DND-41 (cell line): Measurements from ENCODE around the gene PAEP.

Experiments
- ATAC-seq: fragments of 200-7000 bp; cut with Tn5 transposase; 3 replicates; pipeline ENCODE4 v1.9.1; 2021; ENCODE audit warnings: low read depth; ENCODE audit not compliant: insufficient read depth
- DNase-seq: peaks from one replicate; pipeline ENCODE4 v3.0.0-alpha.2; 2020
- H2AFZ ChIP-seq: 2 replicates; pipeline ENCODE4 v1.6.0; 2012; ENCODE audit warnings: low read depth, low read length
- H3K27ac ChIP-seq: 2 replicates; pipeline ENCODE4 v1.5.1; 2012; ENCODE audit warnings: low read length, inconsistent platforms
- H3K27me3 ChIP-seq: fragments of 200-600 bp; sonication (generic); 2 replicates; pipeline ENCODE4 v1.6.0; 2012; ENCODE audit warnings: low read length, mild to moderate bottlenecking, inconsistent platforms; ENCODE audit not compliant: insufficient read depth, poor library complexity
- H3K36me3 ChIP-seq: 2 replicates; pipeline ENCODE4 v1.5.1; 2012; ENCODE audit warnings: low read length, inconsistent platforms; ENCODE audit not compliant: insufficient read depth
- H3K4me1 ChIP-seq: 2 replicates; pipeline ENCODE4 v1.5.1; 2012; ENCODE audit warnings: mild to moderate bottlenecking, low read length; ENCODE audit not compliant: insufficient read depth
- H3K4me2 ChIP-seq: 2 replicates; pipeline ENCODE4 v1.6.0; 2012; ENCODE audit warnings: mild to moderate bottlenecking, moderate library complexity, low read length, inconsistent platforms; ENCODE audit not compliant: insufficient read depth
- H3K4me3 ChIP-seq, 2 experiments: fragments of 200-600 bp in 1 of 2; shearing (Covaris generic) in 1 of 2; 2 replicates each; pipeline ENCODE4 v1.5.1; 2012 to 2016; ENCODE audit warnings: inconsistent platforms in 2 of 2, low read length in 2 of 2, mild to moderate bottlenecking in 2 of 2, low read depth in 1 of 2, moderate library complexity in 1 of 2
- H3K79me2 ChIP-seq: 2 replicates; pipeline ENCODE4 v1.6.0; 2012; ENCODE audit warnings: low read length, inconsistent platforms; ENCODE audit not compliant: insufficient read depth
- H3K9ac ChIP-seq: 2 replicates; pipeline ENCODE4 v1.6.0; 2012; ENCODE audit warnings: low read depth, mild to moderate bottlenecking, inconsistent platforms, low read length, moderate library complexity
- H3K9me3 ChIP-seq: 2 replicates; pipeline ENCODE4 v1.5.1; 2012; ENCODE audit warnings: low read length, moderate library complexity, mild to moderate bottlenecking, inconsistent platforms; ENCODE audit not compliant: insufficient read depth, severe bottlenecking
- H4K20me1 ChIP-seq: 2 replicates; pipeline ENCODE4 v1.6.0; 2012; ENCODE audit warnings: low read length; ENCODE audit not compliant: insufficient read depth
- CTCF ChIP-seq: IDR thresholded peaks from 2 replicates; pipeline ENCODE4 v1.5.1; 2012; ENCODE audit warnings: borderline replicate concordance, low read length, moderate library complexity, mild to moderate bottlenecking; ENCODE audit not compliant: poor library complexity, severe bottlenecking; ENCODE audit errors: extremely low read depth
- EZH2 ChIP-seq: IDR thresholded peaks from 3 replicates; pipeline ENCODE4 v1.6.1; 2012; ENCODE audit warnings: borderline replicate concordance, low read depth, mild to moderate bottlenecking, moderate library complexity, low read length, inconsistent platforms; ENCODE audit not compliant: severe bottlenecking

Gene PAEP

GRCh38 chr9:135552698-135553171 is 8.8 kb upstream of the PAEP start:
- ATAC-seq = no peak
- H3K4me3 ChIP-seq = no peak overlapping the region
- H3K9me3 ChIP-seq = no peaks in the 10 kb centered on the region
- peak; percentile 28 for DNase-seq
- H2AFZ ChIP-seq = no peak overlapping the region
- no peaks in the 10 kb centered on the region for H4K20me1 ChIP-seq
- no peaks in the 10 kb centered on the region for H3K27me3 ChIP-seq
- H3K36me3 ChIP-seq = no peaks in the 10 kb centered on the region
- H3K4me2 ChIP-seq = no peak overlapping the region
- H3K9ac ChIP-seq = no peak overlapping the region
- no peak for TF ChIP-seq CTCF
- TF ChIP-seq EZH2 = no peak
- no peak overlapping the region for H3K27ac ChIP-seq
- no peaks in the 10 kb centered on the region for H3K4me1 ChIP-seq
- no peaks in the 10 kb centered on the region for H3K79me2 ChIP-seq

- H3K27ac ChIP-seq = no peak overlapping the region
- no peaks in the 10 kb centered on the region for H4K20me1 ChIP-seq
- no peaks in the 10 kb centered on the region for H3K9me3 ChIP-seq
- TF ChIP-seq CTCF = no peak
- TF ChIP-seq EZH2 = no peak
- no peak overlapping the region for H3K4me3 ChIP-seq
- no peak overlapping the region for H2AFZ ChIP-seq
- no peak for ATAC-seq
- no peak overlapping the region for H3K9ac ChIP-seq
- H3K27me3 ChIP-seq = no peaks in the 10 kb centered on the region
- no peak overlapping the region for H3K4me2 ChIP-seq
- no peaks in the 10 kb centered on the region for H3K36me3 ChIP-seq
- no peak for DNase-seq
- H3K79me2 ChIP-seq = no peaks in the 10 kb centered on the region
- no peaks in the 10 kb centered on the region for H3K4me1 ChIP-seq
These were observed 6.8 kb upstream of the PAEP start for GRCh38 chr9:135554718-135555117.

- DNase-seq (no peak), ATAC-seq (no peak)
- Histone ChIP-seq H3K9me3 (no peaks in the 10 kb centered on the region), H3K27ac (no peak overlapping the region), H4K20me1 (no peaks in the 10 kb centered on the region), H3K4me1 (no peaks in the 10 kb centered on the region), H3K4me2 (no peak overlapping the region), H3K9ac (no peak overlapping the region), H3K79me2 (no peaks in the 10 kb centered on the region), H3K36me3 (no peaks in the 10 kb centered on the region), H3K27me3 (no peaks in the 10 kb centered on the region), H2AFZ (no peak overlapping the region), H3K4me3 (no peak overlapping the region)
- TF ChIP-seq CTCF (no peak), EZH2 (no peak)
These were observed 6.4 kb upstream of the PAEP start for GRCh38 chr9:135555203-135555602.

GRCh38 chr9:135555910-135556309 is 5.6 kb upstream of the PAEP start:
- no peaks in the 10 kb centered on the region for H3K4me1 ChIP-seq
- ATAC-seq (no peak), DNase-seq (no peak)
- no peak overlapping the region for H2AFZ ChIP-seq
- no peaks in the 10 kb centered on the region for H3K36me3 ChIP-seq
- H3K27ac ChIP-seq = no peak overlapping the region
- H3K9me3 ChIP-seq = no peaks in the 10 kb centered on the region
- TF ChIP-seq CTCF (no peak), EZH2 (no peak)
- H3K9ac ChIP-seq = no peak overlapping the region
- no peak overlapping the region for H3K4me3 ChIP-seq
- H3K79me2 ChIP-seq = no peaks in the 10 kb centered on the region
- H3K4me2 ChIP-seq = no peak overlapping the region
- no peaks in the 10 kb centered on the region for H3K27me3 ChIP-seq
- no peaks in the 10 kb centered on the region for H4K20me1 ChIP-seq
